ENCODE data around the gene HTR2C.

The HTR2C gene

GRCh38 chrX:114903618-114904017 lies 319.7 kb downstream of the HTR2C start:
- Histone ChIP-seq H3K36me3 (no peaks in the 10 kb centered on the region), H3K4me3 (ENCODE audit: low read depth in 1 of 2, low read length in 1 of 2) (no peak overlapping the region), H3K27me3 (no peaks in the 10 kb centered on the region), H3K9me3 (no peaks in the 10 kb centered on the region), H3K4me1 (ENCODE audit: control insufficient read depth in 1 of 2, insufficient read depth in 1 of 2, low read depth in 1 of 2, low read length in 1 of 2) (no peaks in the 10 kb centered on the region), H3K27ac (no peak overlapping the region)
- TF ChIP-seq CTCF (IDR thresholded peaks at IDR 0.05): no peak

GRCh38 chrX:114905251-114905650 lies 321.4 kb downstream of the HTR2C start:
- H3K9me3 ChIP-seq: no peaks in the 10 kb centered on the region
- no peak overlapping the region for H3K4me3 ChIP-seq (ENCODE audit: low read depth in 1 of 2, low read length in 1 of 2)
- no peaks in the 10 kb centered on the region for H3K27me3 ChIP-seq
- no peak overlapping the region for H3K27ac ChIP-seq
- no peaks in the 10 kb centered on the region for H3K4me1 ChIP-seq (ENCODE audit: control insufficient read depth in 1 of 2, insufficient read depth in 1 of 2, low read depth in 1 of 2, low read length in 1 of 2)
- no peaks in the 10 kb centered on the region for H3K36me3 ChIP-seq
- no peak for TF ChIP-seq CTCF (IDR thresholded peaks at IDR 0.05)

GRCh38 chrX:114906984-114907510 lies 323.2 kb downstream of the HTR2C start:
- Histone ChIP-seq H3K9me3 (no peaks in the 10 kb centered on the region), H3K4me3 (ENCODE audit: low read depth in 1 of 2, low read length in 1 of 2) (no peak overlapping the region), H3K4me1 (ENCODE audit: control insufficient read depth in 1 of 2, insufficient read depth in 1 of 2, low read depth in 1 of 2, low read length in 1 of 2) (no peaks in the 10 kb centered on the region), H3K27ac (no peak overlapping the region), H3K27me3 (no peaks in the 10 kb centered on the region), H3K36me3 (no peaks in the 10 kb centered on the region)
- TF ChIP-seq CTCF (IDR thresholded peaks at IDR 0.05): no peak

- H3K4me1 ChIP-seq (ENCODE audit: control insufficient read depth in 1 of 2, insufficient read depth in 1 of 2, low read depth in 1 of 2, low read length in 1 of 2): no peaks in the 10 kb centered on the region
- no peak overlapping the region for H3K27ac ChIP-seq
- no peak for TF ChIP-seq CTCF (IDR thresholded peaks at IDR 0.05)
- no peaks in the 10 kb centered on the region for H3K36me3 ChIP-seq
- no peak overlapping the region for H3K4me3 ChIP-seq (ENCODE audit: low read depth in 1 of 2, low read length in 1 of 2)
- no peaks in the 10 kb centered on the region for H3K27me3 ChIP-seq
- H3K9me3 ChIP-seq: no peaks in the 10 kb centered on the region
Observed at GRCh38 chrX:114924423-114924822, 340.5 kb downstream of the HTR2C start.

GRCh38 chrX:114924856-114925255 lies 341.0 kb downstream of the HTR2C start:
- H3K4me1 ChIP-seq (ENCODE audit: control insufficient read depth in 1 of 2, insufficient read depth in 1 of 2, low read depth in 1 of 2, low read length in 1 of 2): no peaks in the 10 kb centered on the region
- no peaks in the 10 kb centered on the region for H3K27me3 ChIP-seq
- TF ChIP-seq CTCF (IDR thresholded peaks at IDR 0.05): no peak
- H3K9me3 ChIP-seq: no peaks in the 10 kb centered on the region
- H3K36me3 ChIP-seq: no peaks in the 10 kb centered on the region
- H3K4me3 ChIP-seq (ENCODE audit: low read depth in 1 of 2, low read length in 1 of 2): no peak overlapping the region
- H3K27ac ChIP-seq: no peak overlapping the region

GRCh38 chrX:114930227-114930626 lies 346.3 kb downstream of the HTR2C start:
- Histone ChIP-seq H3K4me3 (ENCODE audit: low read depth in 1 of 2, low read length in 1 of 2) (no peak overlapping the region), H3K9me3 (no peaks in the 10 kb centered on the region), H3K36me3 (no peaks in the 10 kb centered on the region), H3K27me3 (no peaks in the 10 kb centered on the region), H3K27ac (no peak overlapping the region), H3K4me1 (ENCODE audit: control insufficient read depth in 1 of 2, insufficient read depth in 1 of 2, low read depth in 1 of 2, low read length in 1 of 2) (no peaks in the 10 kb centered on the region)
- no peak for TF ChIP-seq CTCF (IDR thresholded peaks at IDR 0.05)

Measured in neutrophil (primary cell).